Caki2 (cell line): Measurements from ENCODE around the gene HFE. TPM values are rescaled to one million over a fixed set of nuclear protein-coding genes. Genes with fewer than 3 reads are reported as not detected.
A peak's percentile ranks its signal among the peaks of the same experiment; 100 is the strongest.
"Not testable (repeated sequence)": the region's sequence is repeated elsewhere in the genome, so short reads cannot be mapped to it uniquely, and the experiment has no call there.

Source experiments
- DNase-seq: peaks from one replicate; pipeline ENCODE4 v3.0.0-alpha.2; 2015; ENCODE audit warnings: low read depth
- in situ Hi-C: cut with HindIII; loops from 2 replicates; pipeline ENCODE4 v1.10.0; 2016; ENCODE audit warnings: low sequenced_read_pairs, low pct_unique_long_range_greater_than_20kb, mixed read lengths
- total RNA-seq: library from RNA; depleted of rRNA; stranded (reverse); fragments of >200 nt; shearing (Covaris generic); gene quantifications from 2 replicates; pipeline ENCODE4 v1.2.3, GENCODE V29; 2014; ENCODE audit warnings: low replicate concordance; rRNA removed

HFE gene
- 27.3 and 32.5 TPM in 2 replicates for total RNA-seq

- in situ Hi-C loops, result no loop called here
- peak; percentile 74 for DNase-seq
Measured at GRCh38 chr6:26087284-26088115, at the start of gene HFE. HFE (plus strand) TSS chr6:26087429; CDS start chr6:26087441, 12 bp downstream.

GRCh38 chr6:26041946-26042345, 45.3 kb upstream of the HFE start:
- DNase-seq, result no peak
- in situ Hi-C loops, result no loop called here

- in situ Hi-C loops, result no loop called here
- DNase-seq, result peak; percentile 98
Measured at GRCh38 chr6:26043384-26044139, 43.7 kb upstream of the HFE start.

GRCh38 chr6:26044140-26045064, 42.8 kb upstream of the HFE start:
- no peak for DNase-seq
- in situ Hi-C loops, result no loop called here

GRCh38 chr6:26045065-26045927, 41.9 kb upstream of the HFE start:
- in situ Hi-C loops, result no loop called here
- peak; percentile 97 for DNase-seq

- no peak for DNase-seq
- in situ Hi-C loops, result no loop called here
Measured at GRCh38 chr6:26045928-26046368, 41.3 kb upstream of the HFE start.

GRCh38 chr6:26047329-26047728, 39.9 kb upstream of the HFE start:
- peak; percentile 77 for DNase-seq
- in situ Hi-C loops, result not testable (repeated sequence)

- in situ Hi-C loops, result no loop called here
- peak; percentile 57 for DNase-seq
Measured at GRCh38 chr6:26048590-26048989, 38.6 kb upstream of the HFE start.

- no peak for DNase-seq
- in situ Hi-C loops, result no loop called here
Measured at GRCh38 chr6:26051665-26052310, 35.4 kb upstream of the HFE start.

GRCh38 chr6:26052762-26053250, 34.4 kb upstream of the HFE start:
- DNase-seq, in situ Hi-C loops: not testable (repeated sequence)

GRCh38 chr6:26053992-26054780, 33.0 kb upstream of the HFE start:
- DNase-seq, result peak; percentile 52
- in situ Hi-C loops, result no loop called here

- peak; percentile 99 for DNase-seq
- in situ Hi-C loops, result no loop called here
Measured at GRCh38 chr6:26054781-26055718, 32.2 kb upstream of the HFE start.

GRCh38 chr6:26055719-26056582, 31.3 kb upstream of the HFE start:
- in situ Hi-C loops, result no loop called here
- DNase-seq, result peak; percentile 93

GRCh38 chr6:26056583-26057350, 30.5 kb upstream of the HFE start:
- in situ Hi-C loops, result no loop called here
- DNase-seq, result no peak
